ENCODE measurements around the gene CCDC71. TPM values are rescaled to one million over a fixed set of nuclear protein-coding genes. Genes with fewer than 3 reads are reported as not detected.

Gene CCDC71
- total and polyA plus RNA-seq, 2 of the 13 experiments (the other 11 are each of a cell fraction or from before 2014, with no cell fraction given) = 9.7 to 14.3 TPM

DNA sequence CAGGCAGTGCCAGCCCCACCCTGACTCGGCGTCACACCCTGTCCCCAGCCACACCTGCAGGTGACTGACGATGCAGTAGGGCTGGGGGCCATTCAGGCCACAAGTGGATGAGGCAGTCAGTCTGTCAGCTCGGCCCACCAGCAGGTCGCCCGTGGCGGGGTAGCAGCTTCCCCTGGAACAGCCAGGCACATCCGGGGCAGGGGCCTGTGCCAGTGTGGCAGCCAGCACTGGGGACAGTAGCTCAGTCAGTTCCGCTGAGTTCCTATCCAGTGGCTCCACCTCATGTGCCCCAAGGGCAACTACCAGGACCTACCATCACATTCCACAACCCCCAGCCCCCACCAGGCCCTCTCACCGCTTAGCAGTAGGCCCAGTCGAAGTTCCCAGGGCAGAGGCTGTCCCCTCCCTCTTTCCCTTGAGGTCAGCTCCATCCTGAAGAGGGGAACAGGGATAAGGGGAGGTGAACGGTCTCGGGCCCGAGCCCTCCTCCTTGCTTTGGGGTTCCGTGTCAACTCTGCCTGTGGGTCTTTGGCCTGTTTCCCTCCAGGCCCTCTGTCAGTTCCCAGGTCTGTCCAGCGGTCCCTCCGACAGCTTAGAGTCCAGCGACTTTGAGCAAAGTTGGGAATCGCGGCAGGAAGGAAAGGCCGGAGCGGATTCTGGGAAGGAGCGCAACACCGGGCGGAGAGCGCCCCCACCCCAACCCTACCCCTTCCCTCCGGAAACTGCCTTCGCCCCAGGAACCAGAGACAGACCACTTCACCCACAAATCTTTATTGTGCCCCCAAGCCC is 33.5 kb downstream of the CCDC71 start, which contains the start of gene LAMB2 (continued):
- TF ChIP-seq, protein P1, sequence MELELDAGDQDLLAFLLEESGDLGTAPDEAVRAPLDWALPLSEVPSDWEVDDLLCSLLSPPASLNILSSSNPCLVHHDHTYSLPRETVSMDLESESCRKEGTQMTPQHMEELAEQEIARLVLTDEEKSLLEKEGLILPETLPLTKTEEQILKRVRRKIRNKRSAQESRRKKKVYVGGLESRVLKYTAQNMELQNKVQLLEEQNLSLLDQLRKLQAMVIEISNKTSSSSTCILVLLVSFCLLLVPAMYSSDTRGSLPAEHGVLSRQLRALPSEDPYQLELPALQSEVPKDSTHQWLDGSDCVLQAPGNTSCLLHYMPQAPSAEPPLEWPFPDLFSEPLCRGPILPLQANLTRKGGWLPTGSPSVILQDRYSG (CRISPR knock-in tag; IDR thresholded peaks at IDR 0.05) = no peak
- no peak for TF ChIP-seq SIX1 (CRISPR knock-in tag; IDR thresholded peaks at IDR 0.05; ENCODE audit: borderline replicate concordance)
- 0 out of 2 replicates have a peak, but pooled peaks have one; percentile 21 for TF ChIP-seq ZNF740 (CRISPR knock-in tag; IDR thresholded peaks at IDR 0.05)
- TF ChIP-seq POLR2AphosphoS2 (IDR thresholded peaks at IDR 0.05; ENCODE audit: low read depth, low read length) = no peak
- TF ChIP-seq, protein P2, sequence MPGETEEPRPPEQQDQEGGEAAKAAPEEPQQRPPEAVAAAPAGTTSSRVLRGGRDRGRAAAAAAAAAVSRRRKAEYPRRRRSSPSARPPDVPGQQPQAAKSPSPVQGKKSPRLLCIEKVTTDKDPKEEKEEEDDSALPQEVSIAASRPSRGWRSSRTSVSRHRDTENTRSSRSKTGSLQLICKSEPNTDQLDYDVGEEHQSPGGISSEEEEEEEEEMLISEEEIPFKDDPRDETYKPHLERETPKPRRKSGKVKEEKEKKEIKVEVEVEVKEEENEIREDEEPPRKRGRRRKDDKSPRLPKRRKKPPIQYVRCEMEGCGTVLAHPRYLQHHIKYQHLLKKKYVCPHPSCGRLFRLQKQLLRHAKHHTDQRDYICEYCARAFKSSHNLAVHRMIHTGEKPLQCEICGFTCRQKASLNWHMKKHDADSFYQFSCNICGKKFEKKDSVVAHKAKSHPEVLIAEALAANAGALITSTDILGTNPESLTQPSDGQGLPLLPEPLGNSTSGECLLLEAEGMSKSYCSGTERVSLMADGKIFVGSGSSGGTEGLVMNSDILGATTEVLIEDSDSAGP (CRISPR knock-in tag; IDR thresholded peaks at IDR 0.05; ENCODE audit: borderline replicate concordance) = peak; percentile 65
- peak; percentile 60; the same call in 1 of the 2 replicates for TF ChIP-seq PHF21A (CRISPR knock-in tag; IDR thresholded peaks at IDR 0.05)
- peak; percentile 60; the same call in 1 of the 2 replicates for TF ChIP-seq ERF (CRISPR knock-in tag; IDR thresholded peaks at IDR 0.05)
- TF ChIP-seq SMAD9 (CRISPR knock-in tag; IDR thresholded peaks at IDR 0.05) = no peak
- TF ChIP-seq TBX3 (IDR thresholded peaks at IDR 0.05; ENCODE audit: borderline replicate concordance) = no peak
- TF ChIP-seq, protein P3, sequence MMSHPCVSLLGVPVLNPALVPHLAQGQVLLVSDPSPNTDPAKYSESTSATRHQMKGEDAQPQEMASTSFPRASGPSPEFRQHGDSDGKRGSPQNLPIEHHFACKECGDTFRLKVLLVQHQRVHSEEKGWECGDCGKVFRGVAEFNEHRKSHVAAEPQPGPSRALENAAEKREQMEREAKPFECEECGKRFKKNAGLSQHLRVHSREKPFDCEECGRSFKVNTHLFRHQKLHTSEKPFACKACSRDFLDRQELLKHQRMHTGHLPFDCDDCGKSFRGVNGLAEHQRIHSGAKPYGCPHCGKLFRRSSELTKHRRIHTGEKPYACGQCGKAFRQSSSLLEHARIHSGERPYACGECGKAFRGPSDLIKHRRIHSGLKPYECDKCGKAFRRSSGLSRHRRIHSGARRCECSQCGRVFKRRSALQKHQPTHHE (CRISPR knock-in tag; IDR thresholded peaks at IDR 0.05; ENCODE audit: borderline replicate concordance) = no peak
- TF ChIP-seq HES4 (CRISPR knock-in tag; IDR thresholded peaks at IDR 0.05; ENCODE audit: borderline replicate concordance) = no peak
- TF ChIP-seq, protein P4, sequence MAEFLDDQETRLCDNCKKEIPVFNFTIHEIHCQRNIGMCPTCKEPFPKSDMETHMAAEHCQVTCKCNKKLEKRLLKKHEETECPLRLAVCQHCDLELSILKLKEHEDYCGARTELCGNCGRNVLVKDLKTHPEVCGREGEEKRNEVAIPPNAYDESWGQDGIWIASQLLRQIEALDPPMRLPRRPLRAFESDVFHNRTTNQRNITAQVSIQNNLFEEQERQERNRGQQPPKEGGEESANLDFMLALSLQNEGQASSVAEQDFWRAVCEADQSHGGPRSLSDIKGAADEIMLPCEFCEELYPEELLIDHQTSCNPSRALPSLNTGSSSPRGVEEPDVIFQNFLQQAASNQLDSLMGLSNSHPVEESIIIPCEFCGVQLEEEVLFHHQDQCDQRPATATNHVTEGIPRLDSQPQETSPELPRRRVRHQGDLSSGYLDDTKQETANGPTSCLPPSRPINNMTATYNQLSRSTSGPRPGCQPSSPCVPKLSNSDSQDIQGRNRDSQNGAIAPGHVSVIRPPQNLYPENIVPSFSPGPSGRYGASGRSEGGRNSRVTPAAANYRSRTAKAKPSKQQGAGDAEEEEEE (CRISPR knock-in tag; IDR thresholded peaks at IDR 0.05; ENCODE audit: borderline replicate concordance) = no peak
- TF ChIP-seq KLF15 (CRISPR knock-in tag; IDR thresholded peaks at IDR 0.05; ENCODE audit: borderline replicate concordance) = no peak
- peak; percentile 75; the same call in 1 of the 3 replicates for TF ChIP-seq MXI1 (IDR thresholded peaks at IDR 0.05; ENCODE audit: borderline replicate concordance, low read depth, low read length)
- TF ChIP-seq NFIC (IDR thresholded peaks at IDR 0.05; ENCODE audit: low read length) = no peak
- peak; percentile 85; the same call in 1 of the 2 replicates for TF ChIP-seq SNAPC2 (CRISPR knock-in tag; IDR thresholded peaks at IDR 0.05)
- TF ChIP-seq ARID2 (CRISPR knock-in tag; IDR thresholded peaks at IDR 0.05; ENCODE audit: borderline replicate concordance) = peak; percentile 86
- TF ChIP-seq ZNF709 (CRISPR knock-in tag; IDR thresholded peaks at IDR 0.05) = 0 out of 2 replicates have a peak, but pooled peaks have one; percentile 65
- no peak for TF ChIP-seq ZNF644 (CRISPR knock-in tag; IDR thresholded peaks at IDR 0.05; ENCODE audit: low read depth)
- TF ChIP-seq ZNF160 (CRISPR knock-in tag; IDR thresholded peaks at IDR 0.05) = peak; percentile 82
- no peak for TF ChIP-seq SRSF4 (IDR thresholded peaks at IDR 0.05; ENCODE audit: low read depth, low read length, poor library complexity, severe bottlenecking)
- no peak for TF ChIP-seq ZNF839 (CRISPR knock-in tag; IDR thresholded peaks at IDR 0.05; ENCODE audit: borderline replicate concordance)
- TF ChIP-seq FOXA1 (IDR thresholded peaks at IDR 0.05) = no peak
- TF ChIP-seq FOXA1 (CRISPR knock-in tag; IDR thresholded peaks at IDR 0.05) = no peak

All from HepG2 (cell line).